Cortex of kidney (tissue), 1 donor: Measurements from ENCODE around the gene GAS6.
"Not testable (repeated sequence)": the region's sequence is repeated elsewhere in the genome, so short reads cannot be mapped to it uniquely, and the experiment has no call there.

Experiments
- DNase-seq: peaks from one replicate; lab custom pipeline; 2025; lab: John Stamatoyannopoulos, UW

GAS6 gene

DNA sequence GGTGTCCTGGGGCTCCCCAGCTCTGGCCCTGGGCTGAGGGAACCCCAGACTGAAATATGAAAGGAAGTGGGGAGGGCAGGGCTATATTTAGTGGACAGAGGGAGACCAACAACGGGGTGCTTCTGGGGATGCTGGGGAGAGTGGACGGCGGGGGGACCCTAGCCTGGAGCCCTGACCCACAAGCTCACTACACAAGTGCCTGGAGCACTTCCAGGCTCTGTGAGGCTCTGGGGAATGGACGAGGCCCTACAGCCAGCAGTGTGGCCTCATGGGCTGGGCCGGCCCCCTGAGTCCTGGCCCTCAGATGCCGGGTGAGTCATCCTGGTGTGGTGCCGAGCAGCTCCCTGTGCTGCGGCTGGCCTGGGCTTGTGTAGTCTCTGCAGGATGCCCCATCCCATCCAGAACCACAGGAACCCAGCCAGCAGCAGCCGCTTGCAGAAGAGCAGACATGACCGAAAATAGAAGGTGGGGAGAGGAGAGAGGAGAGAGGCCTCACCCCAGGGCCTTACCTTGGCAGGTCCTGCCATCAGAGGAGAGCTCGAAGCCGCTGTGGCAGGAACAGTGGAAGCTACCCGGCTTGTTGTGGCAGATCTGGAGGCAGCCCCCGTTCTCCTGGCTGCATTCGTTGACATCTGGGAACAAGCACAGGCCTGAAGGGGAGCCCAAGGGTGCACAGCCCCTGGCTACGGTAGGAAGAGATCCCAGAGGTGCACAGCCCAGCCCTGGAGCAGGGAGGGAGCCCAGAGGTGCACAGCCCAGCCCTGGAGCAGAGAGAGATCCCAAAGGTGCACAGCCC is 26.1 kb downstream of the GAS6 start:
- DNase-seq = no peak

DNA sequence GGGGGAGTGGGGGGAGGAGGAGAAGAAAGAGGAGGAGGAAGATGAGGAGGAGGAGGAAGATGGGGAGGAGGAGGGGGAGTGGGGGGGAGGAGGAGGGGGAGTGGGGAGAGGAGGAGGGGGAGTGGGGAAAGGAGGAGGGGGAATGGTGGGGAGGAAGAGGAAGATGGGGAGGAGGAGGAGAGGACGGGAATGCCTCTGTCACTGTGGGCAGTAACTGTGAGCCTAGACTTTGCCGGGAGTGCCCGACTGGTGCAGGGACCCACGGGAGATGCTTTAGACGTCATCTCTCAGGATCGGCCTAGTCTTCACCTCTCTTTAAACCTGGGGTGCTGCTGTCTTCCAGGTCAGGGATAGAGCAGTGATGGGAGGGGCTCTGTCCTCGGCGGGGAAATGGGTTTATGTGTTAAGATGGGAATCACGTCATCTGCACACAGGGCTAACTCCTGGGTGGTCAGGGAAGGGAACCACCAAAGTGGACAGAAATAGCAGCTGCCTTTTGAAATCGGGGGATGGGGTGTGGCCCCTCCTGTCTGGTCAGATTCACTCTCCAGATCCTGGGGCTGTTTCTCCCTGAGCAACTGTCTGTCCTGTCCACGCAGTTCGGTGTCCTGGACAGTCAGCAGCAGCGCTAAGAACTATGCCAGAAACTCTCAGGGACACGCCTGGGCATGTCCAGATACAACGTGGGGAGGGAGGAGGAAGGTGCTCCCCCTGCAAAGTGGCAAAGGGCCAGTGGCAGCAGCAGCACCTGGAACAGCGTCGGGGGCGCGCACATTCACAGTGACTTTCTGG is 26.9 kb downstream of the GAS6 start:
- DNase-seq = no peak

DNA sequence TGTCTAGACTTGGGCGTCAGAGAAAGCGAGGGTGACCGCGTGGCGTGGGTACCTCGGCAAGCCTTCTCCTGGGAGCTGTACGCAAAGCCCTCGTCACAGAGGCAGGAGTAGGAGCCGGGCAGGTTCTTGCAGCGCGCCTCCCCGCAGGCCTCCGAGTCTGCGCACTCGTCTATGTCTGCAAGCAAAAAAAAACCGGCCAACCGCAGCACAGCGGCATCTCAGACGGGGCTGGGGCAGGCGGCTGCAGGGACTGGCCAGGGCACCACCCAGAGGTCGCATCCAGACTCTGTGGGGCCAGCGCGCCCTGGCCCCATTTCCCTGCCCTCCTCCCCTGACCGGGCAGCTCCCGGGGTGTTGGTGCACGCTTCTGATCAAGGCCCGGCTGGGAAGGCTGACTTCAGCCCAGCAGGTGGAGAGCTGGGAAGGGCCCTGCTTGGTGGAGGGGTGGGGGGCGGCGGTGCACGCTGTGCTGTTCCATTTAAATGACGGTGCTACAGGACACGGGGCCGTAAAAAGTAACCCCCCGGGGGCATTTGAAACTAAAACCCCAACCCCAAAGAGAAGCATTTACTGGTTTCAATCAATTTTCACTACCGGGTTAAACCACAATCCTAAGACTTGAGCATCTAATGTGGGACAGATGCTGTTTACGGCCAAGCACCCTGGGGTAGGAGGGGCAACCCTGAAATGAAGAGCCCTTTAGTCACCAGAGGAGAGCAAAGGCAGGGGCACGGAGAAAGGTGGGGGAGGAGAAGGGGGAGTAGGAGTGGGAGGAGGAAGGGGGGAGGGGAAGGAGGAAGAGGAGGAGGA is 28.2 kb downstream of the GAS6 start:
- DNase-seq = no peak

DNA sequence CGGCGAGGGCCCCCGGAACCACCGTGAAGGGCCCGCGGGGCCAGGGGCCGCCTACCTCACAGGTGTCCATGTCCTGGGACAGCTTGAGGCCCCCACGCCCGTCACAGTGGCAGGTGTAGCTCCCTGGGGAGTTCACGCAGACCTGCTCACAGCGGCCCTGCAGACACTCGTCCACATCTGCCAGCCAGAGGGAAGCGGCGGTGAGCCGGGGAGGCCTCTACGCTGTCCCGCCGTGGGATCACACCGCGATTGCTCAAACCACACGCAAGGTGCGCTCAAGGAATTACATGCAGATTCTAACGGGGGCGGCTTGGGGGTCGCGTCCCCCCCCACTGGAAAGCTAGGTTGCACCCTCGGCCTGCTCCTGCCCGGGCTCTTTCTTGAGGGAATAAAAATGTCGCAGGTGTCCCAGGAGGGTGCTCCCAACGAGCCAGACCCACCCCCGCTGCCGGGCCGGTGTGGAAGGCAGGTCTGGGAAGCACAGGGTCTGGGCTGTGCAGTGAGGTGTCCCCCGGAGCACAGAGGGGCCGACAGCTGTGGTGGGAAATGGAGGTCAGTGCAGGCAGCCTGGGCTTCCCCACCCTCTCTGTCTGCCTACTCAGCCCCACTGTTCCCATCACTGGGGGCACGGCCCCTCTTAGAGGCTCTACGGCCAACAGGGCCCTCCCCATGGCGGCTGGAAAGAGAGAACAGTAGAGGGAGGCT is 29.2 kb downstream of the GAS6 start:
- DNase-seq = no peak

DNA sequence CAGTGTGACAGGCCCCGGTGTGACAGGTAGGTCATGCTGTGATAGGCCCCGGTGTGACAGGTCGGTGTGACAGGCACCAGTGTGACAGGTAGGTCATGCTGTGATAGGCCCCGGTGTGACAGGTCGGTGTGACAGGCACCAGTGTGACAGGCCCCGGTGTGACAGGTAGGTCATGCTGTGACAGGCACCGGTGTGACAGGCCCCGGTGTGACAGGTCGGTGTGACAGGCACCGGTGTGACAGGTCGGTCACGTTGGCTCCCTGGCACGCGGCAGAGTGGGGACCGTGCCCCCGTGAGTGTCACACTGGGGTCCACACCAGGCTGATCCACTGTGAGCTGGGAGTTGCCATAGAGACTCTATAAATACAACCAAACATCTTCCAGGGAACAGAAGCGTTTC is 29.9 kb downstream of the GAS6 start:
- not testable (repeated sequence) for DNase-seq

DNA sequence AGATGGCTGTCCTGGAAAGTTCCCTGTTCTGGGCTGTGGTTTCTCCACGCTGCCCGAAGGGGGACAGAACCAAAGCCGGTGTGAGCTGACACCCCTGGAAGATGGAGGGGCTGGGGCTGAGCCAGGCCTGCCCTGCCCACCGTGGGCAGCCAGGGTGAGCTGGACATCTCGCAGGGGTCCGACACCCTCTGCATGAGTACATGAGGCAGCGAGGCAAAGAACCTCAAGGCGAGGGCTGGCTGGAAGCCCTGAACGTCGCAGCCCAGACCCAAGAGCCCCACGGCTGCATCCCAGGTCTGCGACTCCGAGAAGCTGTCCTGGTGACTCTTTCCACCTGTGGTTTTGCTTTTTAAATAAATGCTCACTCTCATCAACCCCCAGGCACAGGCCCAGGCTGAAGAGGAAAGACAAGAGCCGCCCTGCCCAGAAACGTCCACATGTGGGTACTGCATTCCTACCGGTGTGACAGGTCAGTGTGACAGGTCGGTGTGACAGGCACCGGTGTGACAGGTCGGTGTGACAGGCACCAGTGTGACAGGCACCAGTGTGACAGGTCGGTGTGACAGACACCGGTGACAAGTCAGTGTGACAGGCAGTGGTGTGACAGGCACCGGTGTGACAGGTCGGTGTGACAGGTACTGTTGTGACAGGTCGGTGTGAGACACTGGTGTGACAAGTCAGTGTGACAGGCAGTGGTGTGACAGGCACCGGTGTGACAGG is 30.6 kb downstream of the GAS6 start:
- DNase-seq = no peak

DNA sequence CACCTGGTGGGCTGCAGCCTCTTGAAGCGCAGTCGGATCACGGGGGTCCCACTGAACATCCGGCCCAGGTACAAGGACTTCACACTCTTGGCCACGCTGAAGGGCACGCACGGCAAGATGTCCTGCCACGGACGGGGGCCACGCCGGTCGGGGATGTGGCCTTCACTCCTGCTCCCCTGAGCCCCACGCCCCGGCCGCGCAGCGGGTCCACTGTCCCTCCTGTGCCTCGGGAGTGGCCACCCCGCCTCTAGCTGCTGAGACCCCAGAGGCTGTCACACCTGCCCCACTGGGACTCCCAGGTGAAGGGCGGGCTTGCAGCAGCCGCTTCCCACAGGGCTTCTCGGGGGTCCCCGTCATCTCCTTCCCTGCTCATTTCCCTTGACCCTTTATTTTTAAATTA is 31.2 kb downstream of the GAS6 start:
- DNase-seq = no peak

DNA sequence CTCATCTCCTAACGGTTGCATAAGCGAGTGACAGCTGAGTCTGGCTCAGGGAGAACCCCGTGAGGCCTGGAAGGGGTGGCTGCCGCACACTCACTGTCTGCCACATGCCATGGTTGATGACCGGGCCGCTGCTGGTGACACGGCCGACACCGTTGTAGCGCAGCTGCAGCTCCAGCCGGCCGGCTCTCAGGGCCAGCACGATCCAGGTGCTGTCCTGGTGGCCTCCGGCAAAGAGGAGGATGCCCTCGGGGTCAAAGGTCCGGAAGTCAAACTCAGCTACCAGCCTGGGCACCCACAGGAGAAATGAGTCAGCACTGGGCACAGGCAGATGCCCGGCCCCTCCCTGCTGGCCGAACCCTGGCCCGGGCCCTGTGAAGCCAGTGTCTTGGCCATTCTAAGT is 31.7 kb downstream of the GAS6 start:
- no peak for DNase-seq

DNA sequence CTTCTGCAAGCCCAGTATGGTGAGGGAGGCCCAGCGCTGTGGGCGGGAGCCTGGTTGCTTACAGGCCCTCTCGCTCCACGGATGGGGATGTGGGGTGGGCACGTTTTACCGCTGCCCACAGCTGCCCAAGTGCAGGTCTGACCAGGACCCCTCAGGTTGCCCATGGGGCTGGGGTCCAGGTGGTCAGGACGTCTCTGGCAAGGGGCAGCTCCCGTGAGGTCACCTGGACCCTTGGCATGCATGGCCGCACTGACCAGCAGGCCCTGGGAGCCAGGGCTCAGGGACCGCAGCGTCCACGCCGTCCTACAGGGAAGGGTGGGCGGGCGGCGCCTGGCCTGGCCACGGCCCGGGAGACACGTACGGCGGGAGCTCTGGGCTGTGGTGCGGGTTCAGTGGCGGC is 32.8 kb downstream of the GAS6 start:
- no peak for DNase-seq

DNA sequence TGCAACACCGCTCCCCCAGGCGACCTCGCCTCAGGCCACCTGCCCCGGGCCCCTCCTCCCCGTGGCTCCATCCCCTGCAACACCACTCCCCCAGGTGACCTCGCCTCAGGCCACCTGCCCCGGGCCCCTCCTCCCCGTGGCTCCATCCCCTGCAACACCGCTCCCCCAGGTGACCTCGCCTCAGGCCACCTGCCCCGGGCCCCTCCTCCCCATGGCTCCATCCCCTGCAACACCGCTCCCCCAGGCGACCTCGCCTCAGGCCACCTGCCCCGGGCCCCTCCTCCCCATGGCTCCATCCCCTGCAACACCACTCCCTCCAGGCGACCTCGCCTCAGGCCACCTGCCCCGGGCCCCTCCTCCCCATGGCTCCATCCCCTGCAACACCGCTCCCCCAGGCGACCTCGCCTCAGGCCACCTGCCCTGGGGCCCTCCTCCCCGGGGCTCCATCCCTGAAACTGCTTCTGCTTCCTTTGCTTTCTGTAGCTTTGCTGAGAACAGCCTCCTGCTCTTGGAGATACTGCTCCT is 33.4 kb downstream of the GAS6 start:
- DNase-seq = not testable (repeated sequence)

DNA sequence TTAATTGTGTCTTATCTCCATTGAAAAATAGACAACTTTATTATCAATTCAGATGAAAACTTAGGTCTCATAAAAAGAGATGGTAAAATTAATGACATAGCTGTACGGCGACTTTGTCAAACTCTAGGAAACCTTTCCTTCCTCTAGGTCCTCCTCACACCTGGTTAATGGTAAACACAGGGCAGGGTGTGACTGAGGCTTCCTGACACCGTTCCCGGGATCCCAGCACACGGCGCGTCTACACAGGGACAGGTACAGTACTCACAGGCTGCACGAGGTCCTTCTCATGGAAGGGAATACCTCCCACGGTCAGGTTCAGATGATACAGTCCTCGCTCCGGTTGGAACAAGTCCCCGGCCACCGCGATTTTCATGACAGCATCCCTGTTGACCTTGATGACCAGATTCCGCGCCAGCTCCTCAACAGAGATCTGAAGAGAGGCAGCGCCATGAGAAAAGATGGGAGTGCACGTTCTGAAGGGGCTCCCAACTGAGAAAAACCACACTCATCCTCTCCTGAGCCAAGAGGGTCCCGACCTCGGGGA is 35.5 kb downstream of the GAS6 start:
- DNase-seq = no peak

DNA sequence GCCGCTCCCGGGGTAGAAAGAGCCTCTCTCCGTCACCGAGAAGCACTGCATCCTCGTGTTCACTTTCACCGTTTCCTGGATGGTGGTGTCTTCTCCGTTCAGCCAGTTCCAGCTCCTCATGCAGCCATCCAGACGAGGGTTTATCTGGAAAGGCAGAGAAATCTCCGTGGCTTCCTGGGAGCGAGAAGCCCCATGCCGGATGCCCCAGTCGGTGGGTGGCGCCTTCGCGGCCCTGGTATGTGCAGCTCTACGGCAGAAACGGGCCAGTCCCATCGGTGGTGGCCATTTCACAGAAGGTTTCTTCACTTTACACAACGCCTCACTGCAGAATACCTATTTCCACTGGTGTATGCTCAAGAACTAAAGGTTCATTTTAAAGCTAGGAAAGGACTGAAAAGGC is 36.9 kb downstream of the GAS6 start:
- no peak for DNase-seq

DNA sequence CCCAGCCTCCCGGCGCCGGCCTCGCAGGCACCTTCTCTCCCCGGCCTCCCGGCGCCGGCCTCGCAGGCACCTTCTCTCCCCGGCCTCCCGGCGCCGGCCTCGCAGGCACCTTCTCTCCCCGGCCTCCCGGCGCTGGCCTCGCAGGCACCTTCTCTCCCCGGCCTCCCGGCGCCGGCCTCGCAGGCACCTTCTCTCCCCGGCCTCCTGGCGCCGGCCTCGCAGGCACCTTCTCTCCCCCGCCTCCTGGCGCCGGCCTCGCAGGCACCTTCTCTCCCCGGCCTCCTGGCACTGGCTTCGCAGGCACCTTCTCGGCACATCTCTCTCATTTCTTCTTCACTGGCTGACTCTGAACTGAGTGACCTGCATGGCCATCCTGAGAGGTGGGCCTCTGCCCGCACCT is 37.4 kb downstream of the GAS6 start:
- DNase-seq = not testable (repeated sequence)

DNA sequence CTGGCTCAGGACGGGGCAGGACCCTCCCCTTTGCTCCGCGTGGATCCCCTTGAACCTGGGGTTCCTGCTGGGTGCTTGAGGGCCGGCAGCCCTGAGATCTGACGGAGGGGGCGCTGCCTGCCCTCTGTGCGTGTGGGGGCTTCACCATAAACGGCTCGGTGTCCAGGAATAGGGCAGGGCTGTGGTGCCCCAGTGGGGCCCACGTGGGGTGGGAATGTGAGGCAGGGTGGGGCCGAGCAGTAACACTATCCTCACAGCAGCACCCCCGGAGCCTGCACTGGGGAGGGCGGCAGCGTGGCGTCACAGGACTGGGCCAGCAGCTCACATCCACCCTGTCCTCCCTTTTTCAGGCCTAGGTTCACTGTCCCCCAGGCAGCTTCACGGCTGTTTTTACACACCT is 38.0 kb downstream of the GAS6 start:
- no peak for DNase-seq

DNA sequence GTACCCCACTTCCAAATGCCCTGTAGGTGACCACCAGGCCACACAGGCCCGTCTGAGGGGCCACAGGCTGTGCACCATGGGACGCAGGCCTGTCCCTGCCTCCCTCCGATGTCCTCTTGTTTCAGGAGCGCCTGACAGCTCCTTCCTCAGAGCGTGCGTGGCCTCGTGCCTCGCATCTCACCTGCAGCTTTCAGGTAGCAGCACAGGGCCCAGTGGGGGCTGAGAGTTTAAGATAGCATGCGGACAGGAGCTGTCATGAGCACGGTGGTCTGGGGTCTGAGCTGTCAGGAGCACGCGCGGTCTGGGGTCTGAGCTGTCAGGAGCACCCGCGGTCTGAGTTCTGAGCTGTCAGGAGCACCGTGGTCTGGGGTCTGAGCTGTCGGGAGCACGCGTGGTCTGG is 40.1 kb downstream of the GAS6 start:
- DNase-seq = no peak

DNA sequence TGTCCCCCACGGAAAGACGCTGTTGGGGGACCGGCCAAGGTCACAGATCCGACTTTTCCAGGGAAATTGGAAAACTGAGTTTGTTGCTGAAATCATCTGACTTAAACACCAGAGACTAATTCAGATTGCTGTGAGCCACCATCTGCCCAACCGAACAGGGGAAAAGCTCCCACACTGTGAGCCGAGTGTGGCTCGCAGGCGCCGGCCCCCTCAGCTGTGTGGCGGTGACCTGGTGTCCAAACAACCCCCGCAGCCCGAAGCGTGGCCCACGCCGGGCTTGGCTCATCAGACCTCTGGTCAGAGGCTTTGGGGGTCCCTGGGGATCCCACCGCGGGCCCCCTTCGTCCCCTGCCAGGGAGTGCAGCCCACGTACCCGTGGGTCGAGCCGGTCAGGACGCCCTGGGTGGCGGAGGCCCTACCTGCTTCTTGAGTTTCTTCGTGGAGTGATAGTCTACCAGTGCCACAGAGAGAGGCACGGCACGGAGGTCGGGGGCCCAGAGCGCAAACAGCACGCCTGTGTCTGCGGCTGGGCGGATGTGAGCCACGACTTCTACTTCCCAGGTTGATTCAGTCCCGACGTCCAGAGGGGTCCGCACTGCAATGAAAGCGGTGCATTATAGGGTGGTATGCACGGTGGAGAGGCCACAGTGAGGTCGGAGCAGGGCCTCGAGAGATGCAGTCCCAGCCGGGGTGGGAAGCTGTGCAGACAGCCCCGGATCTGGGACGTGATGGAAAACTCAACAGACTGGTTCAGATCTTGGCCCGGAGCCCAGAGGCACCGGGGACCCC is 40.7 kb downstream of the GAS6 start:
- no peak for DNase-seq

DNA sequence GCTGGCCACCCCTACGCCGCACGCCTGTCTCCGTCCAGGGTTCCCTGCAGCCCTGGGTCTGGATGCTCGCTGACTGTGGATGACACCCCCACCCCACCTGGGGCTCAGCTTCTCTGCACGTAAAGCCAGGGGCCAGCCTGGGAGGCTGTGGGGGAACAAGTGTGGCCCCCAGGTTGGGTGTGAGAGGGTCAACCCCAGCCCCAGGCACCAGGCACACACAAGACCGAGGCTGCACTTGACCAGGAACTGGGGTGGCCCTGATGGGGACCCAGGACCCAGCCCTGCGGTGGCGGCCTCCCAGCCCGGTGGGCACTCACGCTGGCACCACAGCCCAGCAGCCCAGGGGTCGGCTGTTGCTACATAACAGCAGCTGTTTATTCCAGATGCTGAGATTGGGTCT is 41.6 kb downstream of the GAS6 start:
- DNase-seq = no peak

DNA sequence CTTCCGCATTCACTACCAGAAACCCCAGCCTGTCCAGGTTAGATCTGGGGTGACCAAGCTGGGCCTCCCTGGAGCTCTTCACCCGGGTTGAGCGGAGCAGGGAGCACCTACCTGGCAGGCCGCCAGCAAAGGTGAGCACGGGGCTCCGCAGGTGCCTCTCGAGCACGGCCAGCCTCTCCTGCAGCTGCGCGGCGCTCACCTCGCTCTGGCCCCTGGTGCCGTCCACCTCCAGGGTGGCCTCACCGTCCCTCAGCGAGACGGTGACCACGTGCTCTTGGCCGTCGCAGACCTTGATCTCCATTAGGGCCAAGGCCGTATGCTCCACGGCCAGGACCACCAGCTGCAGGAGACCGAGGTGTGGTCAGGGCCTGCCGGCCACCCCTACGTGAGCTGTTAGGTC is 42.0 kb downstream of the GAS6 start:
- DNase-seq = no peak

DNA sequence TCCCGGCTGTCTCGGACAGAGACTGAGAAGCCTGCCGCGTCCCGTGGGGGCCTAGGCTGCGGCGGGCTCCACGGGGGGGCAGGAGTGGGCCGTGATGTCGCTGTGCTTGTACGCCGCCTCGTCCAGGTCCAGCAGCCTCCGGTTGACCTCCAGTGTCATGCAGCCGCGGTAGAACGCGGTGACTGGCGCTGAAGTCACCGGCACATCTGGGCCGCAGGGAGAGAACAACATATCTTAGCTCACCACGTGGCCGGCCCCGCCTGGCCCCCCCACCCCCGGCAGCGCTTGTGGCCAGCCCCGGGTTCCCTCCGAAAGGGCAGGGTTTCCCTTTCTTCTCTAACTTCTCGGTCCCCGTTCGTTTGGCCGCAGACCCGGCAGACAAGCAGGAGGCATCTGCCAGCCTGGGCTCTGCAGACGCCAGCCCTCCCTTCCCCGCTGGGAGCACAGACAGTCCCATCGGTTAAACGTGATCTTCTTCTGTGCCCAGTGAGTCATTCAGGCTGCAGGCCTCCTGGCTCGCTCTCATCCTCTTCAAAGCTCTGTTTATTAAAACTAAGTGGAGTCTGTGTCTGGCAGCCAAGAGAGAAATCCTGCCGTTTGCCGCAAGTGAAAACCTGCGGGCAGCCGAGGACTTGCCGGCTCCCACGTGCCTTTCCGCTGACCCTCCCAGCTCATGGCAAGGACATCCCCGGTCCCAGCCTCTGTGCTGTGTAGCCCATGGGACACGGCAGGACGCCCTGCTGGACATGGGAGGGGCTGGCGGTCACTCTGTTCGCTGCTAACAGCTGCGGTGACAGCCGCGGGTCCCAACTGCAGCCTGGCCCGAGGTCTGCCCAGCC is 42.8 kb downstream of the GAS6 start:
- DNase-seq = no peak
